Measurements from ENCODE around the gene KLK6. TPM values are rescaled to one million over a fixed set of nuclear protein-coding genes. Genes with fewer than 3 reads are reported as not detected.

The KLK6 gene
- total RNA-seq, 1 donor from 2014 or later: 2.5 TPM

GRCh38 chr19:50912102-50912599 is 57.2 kb downstream of the KLK6 start:
- no peak for DNase-seq (ENCODE audit: low read depth, low spot score)
- Mint-ChIP-seq H3K4me3 (no peak overlapping the region), H3K36me3 (ENCODE audit: low read depth) (no peaks in the 10 kb centered on the region), H3K9me3 (no peaks in the 10 kb centered on the region), H3K27me3 (ENCODE audit: low read depth) (peaks cover 10% of the 10 kb centered on the region), H3K27ac (ENCODE audit: unreplicated experiment) (no peak overlapping the region), H3K4me1 (peaks cover 4% of the 10 kb centered on the region)
- TF ChIP-seq CTCF (conservative IDR thresholded peaks at IDR 0.05): no peak

GRCh38 chr19:50911206-50912101 is 57.9 kb downstream of the KLK6 start, which contains the start of gene KLK4:
Gene KLK4 (minus strand): TSS chr19:50911395. CDS start chr19:50910738, 657 bp downstream.
- DNase-seq (ENCODE audit: low read depth, low spot score): no peak
- TF ChIP-seq CTCF (conservative IDR thresholded peaks at IDR 0.05): no peak
- no peaks in the 10 kb centered on the region for H3K9me3 Mint-ChIP-seq
- H3K27me3 Mint-ChIP-seq (ENCODE audit: low read depth): peaks cover 5% of the 10 kb centered on the region
- H3K4me1 Mint-ChIP-seq: peaks cover 4% of the 10 kb centered on the region
- H3K4me3 Mint-ChIP-seq: no peak within 1 kb of the TSS
- no peak within 1 kb of the TSS for H3K27ac Mint-ChIP-seq (ENCODE audit: unreplicated experiment)
- H3K36me3 Mint-ChIP-seq (ENCODE audit: low read depth): no peaks in the 10 kb centered on the region

GRCh38 chr19:50910722-50911121 is 58.7 kb downstream of the KLK6 start:
- no peaks in the 10 kb centered on the region for H3K9me3 Mint-ChIP-seq
- no peaks in the 10 kb centered on the region for H3K36me3 Mint-ChIP-seq (ENCODE audit: low read depth)
- no peak for TF ChIP-seq CTCF (conservative IDR thresholded peaks at IDR 0.05)
- H3K4me1 Mint-ChIP-seq: peaks cover 4% of the 10 kb centered on the region
- H3K27ac Mint-ChIP-seq (ENCODE audit: unreplicated experiment): no peak overlapping the region
- H3K4me3 Mint-ChIP-seq: no peak overlapping the region
- peaks cover 6% of the 10 kb centered on the region for H3K27me3 Mint-ChIP-seq (ENCODE audit: low read depth)
- no peak for DNase-seq (ENCODE audit: low read depth, low spot score)

GRCh38 chr19:50909240-50910070 is 59.9 kb downstream of the KLK6 start:
- Mint-ChIP-seq H3K9me3 (no peaks in the 10 kb centered on the region), H3K27ac (ENCODE audit: unreplicated experiment) (no peak overlapping the region), H3K27me3 (ENCODE audit: low read depth) (peaks cover 15% of the 10 kb centered on the region), H3K4me1 (peaks cover 4% of the 10 kb centered on the region), H3K4me3 (no peak overlapping the region), H3K36me3 (ENCODE audit: low read depth) (no peaks in the 10 kb centered on the region)
- TF ChIP-seq CTCF (conservative IDR thresholded peaks at IDR 0.05): no peak
- peak; percentile 73 for DNase-seq (ENCODE audit: low read depth, low spot score)

Other genes with a start within 250 kb of the KLK6 start
- gene SHANK1, start 249.8 kb downstream of the KLK6 start, total RNA-seq: 6.7 and 6.8 TPM in 2 replicates
- gene CLEC11A, start 246.2 kb downstream of the KLK6 start, total RNA-seq: 7.6 and 7.9 TPM in 2 replicates
- not detected in 2 replicates for gene GPR32, start 199.1 kb downstream of the KLK6 start, total RNA-seq
- not detected in 2 replicates for gene ACP4, start 179.2 kb downstream of the KLK6 start, total RNA-seq
- 0.44 TPM in 1 of 2 replicates, not detected in the other for gene KLK1, start 145.8 kb downstream of the KLK6 start, total RNA-seq
- not detected in 2 replicates for gene KLK15, start 136.0 kb downstream of the KLK6 start, total RNA-seq
- not detected in 2 replicates for gene KLK3, start 114.7 kb downstream of the KLK6 start, total RNA-seq
- gene KLK2, start 96.2 kb downstream of the KLK6 start, total RNA-seq: not detected in 2 replicates
- not detected in 2 replicates for gene KLK4, start 58.2 kb downstream of the KLK6 start, total RNA-seq
- not detected in 2 replicates for gene KLK5, start 16.6 kb downstream of the KLK6 start, total RNA-seq
- not detected in 2 replicates for gene KLK7, start 14.3 kb upstream of the KLK6 start, total RNA-seq
- gene KLK8, start 32.0 kb upstream of the KLK6 start, total RNA-seq: not detected in 2 replicates
- not detected in 2 replicates for gene KLK10, start 50.1 kb upstream of the KLK6 start, total RNA-seq
- gene KLK11, start 57.0 kb upstream of the KLK6 start, total RNA-seq: not detected in 2 replicates
- not detected in 2 replicates for gene KLK12, start 65.4 kb upstream of the KLK6 start, total RNA-seq
- gene KLK13, start 95.5 kb upstream of the KLK6 start, total RNA-seq: not detected in 2 replicates
- 0.26 and 0.75 TPM in 2 replicates for gene KLK14, start 113.3 kb upstream of the KLK6 start, total RNA-seq
- 8.3 and 8.4 TPM in 2 replicates for gene CTU1, start 138.8 kb upstream of the KLK6 start, total RNA-seq
- gene SIGLEC9, start 155.3 kb upstream of the KLK6 start, total RNA-seq: not detected in 2 replicates
- gene SIGLEC7, start 172.7 kb upstream of the KLK6 start, total RNA-seq: not detected in 2 replicates